ENCODE results near the gene SMTN.
"Not testable (repeated sequence)": the region's sequence is repeated elsewhere in the genome, so short reads cannot be mapped to it uniquely, and the experiment has no call there.

SMTN gene

GRCh38 chr22:31106001-31106571 lies 25.0 kb downstream of the SMTN start:
- DNase-seq: no peak

GRCh38 chr22:31106731-31107177 lies 25.6 kb downstream of the SMTN start:
- peak in 1 of 3 donors; percentile 6 for DNase-seq

GRCh38 chr22:31107178-31107893 lies 26.2 kb downstream of the SMTN start, which contains the start of gene SELENOM:
SELENOM (minus strand) TSS chr22:31107568; CDS start chr22:31107505, 63 bp downstream.
- peak; percentile 95 to 97 (median 96) for DNase-seq

GRCh38 chr22:31107894-31108218 lies 26.7 kb downstream of the SMTN start:
- DNase-seq: no peak

- DNase-seq: not testable (repeated sequence)
Observed at GRCh38 chr22:31112547-31113091, 31.5 kb downstream of the SMTN start.

- no peak for DNase-seq
Observed at GRCh38 chr22:31118046-31118820, 37.1 kb downstream of the SMTN start.

- no peak for DNase-seq
Observed at GRCh38 chr22:31119026-31119717, 38.1 kb downstream of the SMTN start.

GRCh38 chr22:31120230-31120629 lies 39.1 kb downstream of the SMTN start:
- no peak for DNase-seq

GRCh38 chr22:31120642-31121041 lies 39.5 kb downstream of the SMTN start:
- no peak for DNase-seq

GRCh38 chr22:31121403-31121802 lies 40.3 kb downstream of the SMTN start:
- DNase-seq: no peak

GRCh38 chr22:31122196-31122531 lies 41.0 kb downstream of the SMTN start:
- DNase-seq: no peak

GRCh38 chr22:31122532-31123291 lies 41.6 kb downstream of the SMTN start, which contains the start of gene INPP5J:
INPP5J (plus strand) TSS chr22:31122966; CDS start chr22:31123015, 49 bp downstream.
- no peak for DNase-seq

- DNase-seq: no peak
Observed at GRCh38 chr22:31123292-31123602, 42.1 kb downstream of the SMTN start.

- DNase-seq: no peak
Observed at GRCh38 chr22:31124290-31124689, 43.2 kb downstream of the SMTN start.

- DNase-seq: no peak
Observed at GRCh38 chr22:31124811-31125465, 43.8 kb downstream of the SMTN start.

GRCh38 chr22:31125521-31126117 lies 44.5 kb downstream of the SMTN start:
- no peak for DNase-seq

- no peak for DNase-seq
Observed at GRCh38 chr22:31126128-31126868, 45.2 kb downstream of the SMTN start.

- no peak for DNase-seq
Observed at GRCh38 chr22:31126869-31127175, 45.7 kb downstream of the SMTN start.

GRCh38 chr22:31127181-31127772 lies 46.2 kb downstream of the SMTN start:
- peak; percentile 22 to 35 (median 26) for DNase-seq

- DNase-seq: no peak
Observed at GRCh38 chr22:31128156-31128555, 47.0 kb downstream of the SMTN start.

Measured in suppressor macrophage treated with lipopolysaccharide for 1 hour (primary cell).